Endothelial cell of umbilical vein (primary cell): ENCODE data around the gene MAN1A1. TPM values are rescaled to one million over a fixed set of nuclear protein-coding genes. Genes with fewer than 3 reads are reported as not detected.

ENCODE experiments used
- BruUV-seq: library from RNA; stranded (reverse); fragments of 400-500 nt; replicated peaks from 2 replicates; lab custom pipeline; 2021; lab: Mats Ljungman, UMichigan
- CTCF ChIA-PET: fragments of 300-600, 350-600 bp; sonication (Branson Sonifier 250); formaldehyde crosslinking; loops from one replicate; lab custom pipeline; 2021; ENCODE audit warnings: antibody characterized with exemption, inconsistent platforms; lab: Charles Lee
- POLR2A ChIA-PET: fragments of 300-600, 350-600 bp; sonication (Branson Sonifier 250); formaldehyde crosslinking; loops from one replicate; lab custom pipeline; 2021; ENCODE audit warnings: antibody characterized with exemption, inconsistent platforms; lab: Charles Lee
- DNase-seq: peaks from one replicate; pipeline ENCODE4 v3.0.0-alpha.2; 2011; ENCODE audit warnings: low read depth, low spot score
- FAIRE-seq: peaks from 2 replicates; lab custom pipeline; 2011; peaks lifted over from hg19 to GRCh38; lab: Jason Lieb, UNC
- H2AFZ ChIP-seq: 2 replicates; pipeline ENCODE4 v1.6.0; 2012; ENCODE audit warnings: low read depth, low read length, control low read depth, inconsistent platforms
- H3K27ac ChIP-seq: 2 replicates; pipeline ENCODE4 v1.5.1; 2011; ENCODE audit warnings: low read depth, mild to moderate bottlenecking, control low read depth, low read length, moderate library complexity; ENCODE audit not compliant: insufficient read depth
- H3K27me3 ChIP-seq, 2 experiments: 2 replicates each; pipeline versions ENCODE4 v1.6.0 to v1.6.1; 2011; ENCODE audit warnings: low read length in 2 of 2, mixed read lengths in 1 of 2; ENCODE audit not compliant: control insufficient read depth in 2 of 2, insufficient read depth in 2 of 2
- H3K36me3 ChIP-seq, 2 experiments: 2 replicates in 1 of 2; 3 replicates in 1 of 2; pipeline ENCODE4 v1.5.1; 2011; ENCODE audit warnings: low read length in 2 of 2, mild to moderate bottlenecking in 1 of 2, moderate library complexity in 1 of 2; ENCODE audit not compliant: control insufficient read depth in 2 of 2, insufficient read depth in 2 of 2; ENCODE audit errors: extremely low read depth in 1 of 2
- H3K4me1 ChIP-seq: 3 replicates; pipeline ENCODE4 v1.5.1; 2011; ENCODE audit warnings: mild to moderate bottlenecking, low read length; ENCODE audit not compliant: control insufficient read depth, insufficient read depth; ENCODE audit errors: extremely low read depth
- H3K4me2 ChIP-seq: 2 replicates; pipeline ENCODE4 v1.6.1; 2011; ENCODE audit warnings: low read length, control low read depth, mixed read lengths; ENCODE audit not compliant: insufficient read depth
- H3K4me3 ChIP-seq, 3 experiments: fragments of 200-600 bp in 1 of 3; sonication (generic), shearing (Covaris generic) in 1 of 3; replicated peaks in 1 of 3; 2 replicates each; pipeline ENCODE4 v1.5.1; 2011 to 2016; ENCODE audit warnings: control low read depth in 3 of 3, low read length in 3 of 3, mild to moderate bottlenecking in 2 of 3, inconsistent platforms in 1 of 3, low read depth in 1 of 3, moderate library complexity in 1 of 3; ENCODE audit not compliant: insufficient read depth in 1 of 3
- H3K79me2 ChIP-seq: 2 replicates; pipeline ENCODE4 v1.6.0; 2012; ENCODE audit warnings: low read length, inconsistent platforms; ENCODE audit not compliant: control insufficient read depth, insufficient read depth
- H3K9ac ChIP-seq: replicated peaks from 2 replicates; pipeline ENCODE3; 2011; ENCODE audit warnings: low read length, control low read depth; ENCODE audit not compliant: insufficient read depth; ENCODE audit errors: extremely low read depth
- H3K9me1 ChIP-seq: replicated peaks from 3 replicates; pipeline ENCODE4 v1.6.0; 2011; ENCODE audit warnings: mild to moderate bottlenecking, low read length; ENCODE audit not compliant: control insufficient read depth, insufficient read depth; ENCODE audit errors: extremely low read depth
- H3K9me3 ChIP-seq: replicated peaks from 2 replicates; pipeline ENCODE4 v1.5.1; 2012; ENCODE audit warnings: low read length, inconsistent platforms; ENCODE audit not compliant: control insufficient read depth, insufficient read depth
- H4K20me1 ChIP-seq: replicated peaks from 2 replicates; pipeline ENCODE3; 2011; ENCODE audit warnings: mild to moderate bottlenecking, low read length; ENCODE audit not compliant: control insufficient read depth, insufficient read depth; ENCODE audit errors: extremely low read depth
- CTCF ChIP-seq, 2 donors: IDR thresholded peaks; 1 replicate in 1 of 2; 2 replicates in 1 of 2; pipeline ENCODE4 v1.5.1; 2011; ENCODE audit warnings: low read length in 2 of 2, mild to moderate bottlenecking in 2 of 2, moderate library complexity in 2 of 2, control low read depth in 1 of 2, inconsistent platforms in 1 of 2, low read depth in 1 of 2; ENCODE audit not compliant: insufficient read depth in 1 of 2; ENCODE audit errors: extremely low read depth in 1 of 2
- EZH2 ChIP-seq: IDR thresholded peaks from 2 replicates; pipeline ENCODE4 v1.6.1; 2012; ENCODE audit warnings: borderline replicate concordance, low read depth, mild to moderate bottlenecking, moderate library complexity, low read length, inconsistent platforms; ENCODE audit not compliant: severe bottlenecking
- FOS ChIP-seq: IDR thresholded peaks from 2 replicates; pipeline ENCODE4 v1.6.1; 2011; ENCODE audit warnings: mild to moderate bottlenecking, low read length, moderate library complexity, borderline replicate concordance; ENCODE audit not compliant: insufficient read depth
- GATA2 ChIP-seq: IDR thresholded peaks from 2 replicates; pipeline ENCODE4 v1.7.0; 2011; ENCODE audit warnings: low read depth, mild to moderate bottlenecking, moderate library complexity, mixed read lengths, low read length; ENCODE audit not compliant: insufficient read length, insufficient read depth
- JUN ChIP-seq: IDR thresholded peaks from 2 replicates; pipeline ENCODE4 v1.6.1; 2011; ENCODE audit warnings: borderline replicate concordance, low read depth; ENCODE audit not compliant: insufficient read length, insufficient read depth
- MAX ChIP-seq: IDR thresholded peaks from 2 replicates; pipeline ENCODE4 v1.6.1; 2011; ENCODE audit not compliant: insufficient read depth, insufficient read length
- MYC ChIP-seq: IDR thresholded peaks from one replicate; pipeline ENCODE4 v1.6.1; 2011; ENCODE audit warnings: mild to moderate bottlenecking, low read depth, low read length
- POLR2A ChIP-seq: IDR thresholded peaks from 2 replicates; pipeline ENCODE4 v1.6.1; 2012; ENCODE audit warnings: low read depth, mild to moderate bottlenecking, control low read depth, low read length
- POLR2AphosphoS5 ChIP-seq: IDR thresholded peaks from 2 replicates; pipeline ENCODE4 v1.6.1; 2012; ENCODE audit warnings: low read depth, mild to moderate bottlenecking, control low read depth, low read length, moderate library complexity; ENCODE audit not compliant: insufficient read depth
- dilution Hi-C: fragments of 300-500 bp; cut with MboI; formaldehyde crosslinking; loops from one replicate; pipeline ENCODE4 v1.15.0; 2019; ENCODE audit warnings: low sequenced_read_pairs; ENCODE audit not compliant: extremely low pct_ligation_motif_present
- intact Hi-C: fragments of 100-400 bp; cut with micrococcal nuclease; formaldehyde crosslinking; loops from one replicate; pipeline ENCODE4 v1.10.0; 2022
- polyA plus RNA-seq, 4 experiments: library from polyadenylated mRNA; depleted of rRNA in 3 of 4; stranded (reverse) in 3 of 4; unstranded in 1 of 4; fragments of >200 nt; gene quantifications; 2 replicates each; pipeline versions ENCODE4 v1.2.1 to v1.2.3, GENCODE V29; 2011 to 2012; ENCODE audit warnings: missing spikeins in 1 of 4
- total RNA-seq: library from RNA; stranded (reverse); gene quantifications from 2 replicates; pipeline ENCODE4 v1.2.3, GENCODE V29; 2021

MAN1A1 gene
- total and polyA plus RNA-seq, 2 donors (not counting 3 experiments of a cell fraction or from before 2014, with no cell fraction given), result 3.3 to 12.9 TPM

GRCh38 chr6:119173249-119174084 lies 176.1 kb downstream of the MAN1A1 start:
- DNase-seq, result no peak
- H3K36me3 ChIP-seq, result no peaks in the 10 kb centered on the region
- no peaks in the 10 kb centered on the region for H3K9me1 ChIP-seq
- TF ChIP-seq MYC (no peak), POLR2A (no peak), GATA2 (no peak), JUN (no peak), EZH2 (no peak), MAX (no peak), FOS (no peak), CTCF (IDR thresholded peaks at IDR 0.05; ENCODE audit: extremely low read depth in 1 of 2, insufficient read depth in 1 of 2, low read depth in 1 of 2, low read length in 2 of 2) (no peak), POLR2AphosphoS5 (no peak)
- CTCF ChIA-PET, result interaction anchor here (0.8 to 1.2 kb wide), 3 partner anchors 8 to 25 kb away, joined by 3 to 7 read pairs (median 4); no protein-coding TSS in a partner anchor
- no peaks in the 10 kb centered on the region for H3K9me3 ChIP-seq
- no peaks in the 10 kb centered on the region for H3K79me2 ChIP-seq
- no peaks in the 10 kb centered on the region for H4K20me1 ChIP-seq
- intact Hi-C loops (no loop called here), dilution Hi-C loops (no loop called here)
- H3K27ac ChIP-seq, result no peak overlapping the region
- FAIRE-seq, result no peak
- BruUV-seq, result no TSS peak
- H3K27me3 ChIP-seq, result no peaks in the 10 kb centered on the region
- H3K4me1 ChIP-seq, result no peaks in the 10 kb centered on the region
- H3K4me2 ChIP-seq, result no peak overlapping the region
- H3K4me3 ChIP-seq, result no peak overlapping the region
- POLR2A ChIA-PET, result no interaction called here
- H2AFZ ChIP-seq, result no peak overlapping the region
- H3K9ac ChIP-seq, result no peak overlapping the region
